HCT116 (cell line): Measurements from ENCODE around the gene ZNF367. TPM values are rescaled to one million over a fixed set of nuclear protein-coding genes. Genes with fewer than 3 reads are reported as not detected.
A peak's percentile ranks its signal among the peaks of the same experiment; 100 is the strongest.

Experiments used
- ATAC-seq: fragments of 200-7000 bp; cut with Tn5 transposase; 2 replicates; pipeline ENCODE4 v1.9.1; 2020; ENCODE audit warnings: mild to moderate bottlenecking, moderate library complexity
- BruUV-seq: library from RNA; stranded (reverse); fragments of 400-500 nt; replicated peaks from 2 replicates; lab custom pipeline; 2021; lab: Mats Ljungman, UMichigan
- CTCF ChIA-PET: fragments of 300-600 bp; sonication (Branson Sonifier 250); formaldehyde crosslinking; loops from one replicate; lab custom pipeline; 2021; ENCODE audit warnings: antibody characterized with exemption; lab: Charles Lee
- POLR2A ChIA-PET: fragments of 300-600, 350-600 bp; sonication (Branson Sonifier 250); formaldehyde crosslinking; loops from one replicate; lab custom pipeline; 2021; ENCODE audit warnings: antibody characterized with exemption; lab: Charles Lee
- RAD21 ChIA-PET, 2 experiments: fragments of 300-600 bp; sonication (Branson Sonifier 250); formaldehyde crosslinking; loops; one replicate each; lab custom pipeline; 2023; ENCODE audit warnings: low total read pairs in 2 of 2; ENCODE audit not compliant: uncharacterized antibody in 2 of 2, unreplicated experiment in 2 of 2, low non-redundant PET in 1 of 2; lab: Charles Lee
- DNase-seq: peaks from one replicate; pipeline ENCODE4 v3.0.0-alpha.2; 2010; ENCODE audit warnings: low read depth, low spot score
- H2AFZ ChIP-seq: fragments of 200-600 bp; shearing (Covaris generic), sonication (generic); 2 replicates; pipeline ENCODE4 v1.6.1; 2017; ENCODE audit warnings: low read depth, mixed run types, mixed read lengths, antibody characterized with exemption, low read length; ENCODE audit not compliant: poor library complexity, severe bottlenecking
- H3K27ac ChIP-seq: 2 replicates; pipeline ENCODE4 v1.5.1; 2012; ENCODE audit warnings: low read depth, low read length
- H3K27me3 ChIP-seq: fragments of 200-600 bp; sonication (generic); 2 replicates; pipeline ENCODE4 v1.6.1; 2016; ENCODE audit warnings: mixed run types, low read length, mixed read lengths; ENCODE audit not compliant: insufficient read depth
- H3K36me3 ChIP-seq, 2 experiments: fragments of 200-500 bp in 1 of 2; fragments of 200-600 bp in 1 of 2; sonication (Bioruptor generic) in 1 of 2; sonication (generic) in 1 of 2; 2 replicates each; pipeline versions ENCODE4 v1.5.1 to v1.6.1; 2014 to 2016; ENCODE audit warnings: low read length in 2 of 2, inconsistent platforms in 1 of 2, mixed read lengths in 1 of 2, mixed run types in 1 of 2; ENCODE audit not compliant: insufficient read depth in 2 of 2, control insufficient read depth in 1 of 2
- H3K4me1 ChIP-seq, 2 experiments: fragments of 200-600 bp in 1 of 2; sonication (generic) in 1 of 2; 2 replicates each; pipeline versions ENCODE4 v1.5.1 to v1.6.1; 2012 to 2017; ENCODE audit warnings: low read length in 2 of 2, inconsistent platforms in 1 of 2, mild to moderate bottlenecking in 1 of 2, mixed read lengths in 1 of 2, mixed run types in 1 of 2, moderate library complexity in 1 of 2; ENCODE audit not compliant: insufficient read depth in 2 of 2, control insufficient read depth in 1 of 2
- H3K4me2 ChIP-seq: fragments of 200-600 bp; sonication (generic); 2 replicates; pipeline ENCODE4 v1.6.1; 2017; ENCODE audit warnings: mixed run types, low read length, mixed read lengths
- H3K4me3 ChIP-seq, 2 experiments: fragments of 200-600 bp in 1 of 2; sonication (generic) in 1 of 2; replicated peaks in 1 of 2; 2 replicates each; pipeline ENCODE4 v1.5.1; 2011 to 2016; ENCODE audit warnings: low read length in 2 of 2, control low read depth in 1 of 2, low read depth in 1 of 2, mild to moderate bottlenecking in 1 of 2, mixed read lengths in 1 of 2, mixed run types in 1 of 2
- H3K79me2 ChIP-seq: fragments of 200-600 bp; sonication (generic); 2 replicates; pipeline ENCODE4 v1.6.1; 2017; ENCODE audit warnings: mild to moderate bottlenecking, mixed run types, low read length, moderate library complexity, mixed read lengths; ENCODE audit not compliant: insufficient read depth
- H3K9ac ChIP-seq: fragments of 200-600 bp; sonication (generic); 2 replicates; pipeline ENCODE4 v1.6.1; 2016; ENCODE audit warnings: low read length, mixed read lengths
- H3K9me2 ChIP-seq: fragments of 200-600 bp; sonication (generic), shearing (Covaris generic); 2 replicates; pipeline ENCODE4 v1.6.1; 2017; ENCODE audit warnings: mixed run types, mild to moderate bottlenecking, moderate library complexity; ENCODE audit not compliant: insufficient read depth
- H3K9me3 ChIP-seq, 2 experiments: fragments of 200-500 bp in 1 of 2; fragments of 200-600 bp in 1 of 2; sonication (Bioruptor generic) in 1 of 2; sonication (generic) in 1 of 2; 2 replicates each; pipeline ENCODE4 v1.6.1; 2014 to 2017; ENCODE audit warnings: low read length in 2 of 2, mixed read lengths in 2 of 2, inconsistent platforms in 1 of 2, low read depth in 1 of 2, mild to moderate bottlenecking in 1 of 2, mixed run types in 1 of 2, moderate library complexity in 1 of 2; ENCODE audit not compliant: control insufficient read depth in 1 of 2, insufficient read depth in 1 of 2
- H4K20me1 ChIP-seq: fragments of 200-600 bp; sonication (generic), shearing (Covaris generic); 2 replicates; pipeline ENCODE4 v1.6.1; 2017; ENCODE audit warnings: mixed run types, mild to moderate bottlenecking, moderate library complexity; ENCODE audit not compliant: insufficient read depth
- ATF3 ChIP-seq: IDR thresholded peaks from 2 replicates; pipeline ENCODE4 v1.6.1; 2012
- CEBPB ChIP-seq: IDR thresholded peaks from 2 replicates; pipeline ENCODE4 v1.6.1; 2012; ENCODE audit warnings: low read depth
- EGR1 ChIP-seq: IDR thresholded peaks from 2 replicates; pipeline ENCODE4 v1.6.1; 2012; ENCODE audit warnings: low read depth
- EZH2 ChIP-seq: fragments of 200-600 bp; sonication (generic); IDR thresholded peaks from 2 replicates; pipeline ENCODE4 v1.6.1; 2017; ENCODE audit warnings: antibody characterized with exemption, mixed run types
- FOSL1 ChIP-seq: IDR thresholded peaks from 2 replicates; pipeline ENCODE4 v1.6.1; 2012; ENCODE audit warnings: low read depth
- REST ChIP-seq: IDR thresholded peaks from 2 replicates; pipeline ENCODE4 v1.6.1; 2012; ENCODE audit warnings: low read depth
- YY1 ChIP-seq: IDR thresholded peaks from 2 replicates; pipeline ENCODE4 v1.6.1; 2011; ENCODE audit warnings: low read length, low read depth, moderate library complexity, mild to moderate bottlenecking; ENCODE audit not compliant: insufficient replicate concordance; ENCODE audit errors: extremely low read depth
- ZFX ChIP-seq: fragments of 450-650 bp; IDR thresholded peaks from 2 replicates; pipeline ENCODE4 v1.6.1; 2017
- intact Hi-C: fragments of 100-400 bp; cut with micrococcal nuclease; formaldehyde crosslinking; loops from 2 replicates; pipeline ENCODE4 v1.10.0; 2022
- total RNA-seq: library from RNA; stranded (reverse); gene quantifications from one replicate; pipeline ENCODE4 v1.2.1, GENCODE V29; 2021; ENCODE audit not compliant: unreplicated experiment

ZNF367 gene
- total RNA-seq, 1 experiment from 2014 or later: 18.1 TPM

GRCh38 chr9:96382839-96383164, 35.4 kb downstream of the ZNF367 start:
- Histone ChIP-seq H3K36me3 (peaks cover 0 to 7% of the 10 kb centered on the region in 2 experiments; a peak in 1 of 4 replicates), H3K27ac (peak overlapping the region; percentile 43), H3K9me2 (no peaks in the 10 kb centered on the region), H3K9me3 (no peaks in the 10 kb centered on the region), H2AFZ (peak overlapping the region; percentile 51), H3K9ac (peak overlapping the region; percentile 74), H4K20me1 (no peaks in the 10 kb centered on the region), H3K27me3 (no peaks in the 10 kb centered on the region), H3K4me3 (peak overlapping the region; percentile 59 to 71), H3K4me1 (peaks cover 32 to 52% of the 10 kb centered on the region in 2 experiments), H3K79me2 (peaks cover 36% of the 10 kb centered on the region), H3K4me2 (peak overlapping the region; percentile 95)
- intact Hi-C loops: loop anchor here (5.0 kb wide), 1 partner anchor 41 kb away; no protein-coding TSS in a partner anchor
- RAD21 ChIA-PET: interaction anchor here in 1 of 2 experiments (0.7 kb wide), 1 partner anchor 37 kb away, joined by 4 read pairs; no protein-coding TSS in a partner anchor
- BruUV-seq: TSS peak; percentile 69
- no peak for ATAC-seq
- CTCF ChIA-PET: no interaction called here
- no peak for TF ChIP-seq EGR1
- TF ChIP-seq ZFX: no peak
- no peak for TF ChIP-seq REST
- TF ChIP-seq CEBPB: no peak
- no peak for TF ChIP-seq EZH2
- TF ChIP-seq YY1: no peak
- no peak for TF ChIP-seq ATF3
- no peak for TF ChIP-seq FOSL1
- DNase-seq: no peak
- POLR2A ChIA-PET: interaction anchor here (1.7 kb wide), 1 partner anchor 12 kb away, joined by 3 read pairs; no protein-coding TSS in a partner anchor
